Measurements from ENCODE around the gene ZNF511. TPM values are rescaled to one million over a fixed set of nuclear protein-coding genes. Genes with fewer than 3 reads are reported as not detected.

Gene ZNF511
- total and polyA plus RNA-seq, 2 of the 4 experiments (the other 2 are of a cell fraction) = 13.6 to 32.6 TPM

- dilution Hi-C loops (cut with HindIII; ENCODE audit: low sequenced_read_pairs, unreplicated experiment) (no loop called here), intact Hi-C loops (cut with micrococcal nuclease) (no loop called here), in situ Hi-C loops (cut with MboI; ENCODE audit: low sequenced_read_pairs) (no loop called here)
- Histone ChIP-seq H3K36me3 (ENCODE audit: control insufficient read depth, insufficient read depth, low read length) (peaks cover 8% of the 10 kb centered on the region; the same call in 1 of the 2 replicates), H2AK9ac (replicated peaks; ENCODE audit: low read depth, low read length, poor library complexity) (no peak overlapping the region), H3K9ac (ENCODE audit: low read depth, low read length) (no peak overlapping the region), H3K23ac (ENCODE audit: low read depth, low read length) (no peak overlapping the region), H3K14ac (replicated peaks; ENCODE audit: low read depth, low read length) (no peak overlapping the region), H3K27ac (ENCODE audit: insufficient read depth, low read length) (no peak overlapping the region), H2BK120ac (ENCODE audit: low read depth, low read length) (no peak overlapping the region), H2BK15ac (ENCODE audit: low read depth, low read length) (no peak overlapping the region), H3K4me2 (ENCODE audit: low read depth, low read length) (no peak overlapping the region), H4K20me1 (ENCODE audit: insufficient read depth, low read length) (no peaks in the 10 kb centered on the region), H3K18ac (ENCODE audit: low read depth, low read length) (no peak overlapping the region), H4K5ac (ENCODE audit: low read depth, low read length) (no peak overlapping the region), H3K9me1 (ENCODE audit: insufficient read depth, low read length) (peaks cover 3% of the 10 kb centered on the region; the same call in 1 of the 2 replicates), H3K4ac (ENCODE audit: low read depth, low read length) (no peak overlapping the region), H3K79me1 (ENCODE audit: low read depth in 1 of 2, low read length in 2 of 2) (no peaks in the 10 kb centered on the region), H2BK20ac (ENCODE audit: low read depth, low read length) (no peak overlapping the region), H3K56ac (ENCODE audit: extremely low read depth, insufficient read depth, low read length) (no peak overlapping the region), H3K4me3 (ENCODE audit: insufficient read depth, low read depth, low read length) (no peak overlapping the region), H3K9me3 (ENCODE audit: control insufficient read depth, insufficient read depth, low read length) (no peaks in the 10 kb centered on the region), H2BK5ac (ENCODE audit: low read depth, low read length, poor library complexity, severe bottlenecking) (no peak overlapping the region), H3K4me1 (ENCODE audit: control insufficient read depth, insufficient read depth, low read length) (no peaks in the 10 kb centered on the region), H4K91ac (ENCODE audit: insufficient read depth, low read depth, low read length) (no peak overlapping the region), H2AFZ (replicated peaks; ENCODE audit: low read length, poor library complexity) (no peak overlapping the region), H4K8ac (ENCODE audit: low read depth in 2 of 2, low read length in 2 of 2) (no peak overlapping the region), H2AK5ac (ENCODE audit: low read depth, low read length) (no peak overlapping the region), H3K27me3 (ENCODE audit: control insufficient read depth, insufficient read depth, low read length) (no peaks in the 10 kb centered on the region; the same call in 1 of the 2 replicates)
- ChIA-PET POLR2A (ENCODE audit: unreplicated experiment) (no interaction called here), CTCF (interaction anchor here (0.6 kb wide), 1 partner anchor 144 kb away, joined by 10 read pairs; no protein-coding TSS in a partner anchor)
- 89% methylated on average over 5 of the region's 5 CpGs; no CpG with 5 or more reads in 1 of the 2 experiments for WGBS, 2 experiments (ENCODE audit: extremely low coverage in 2 of 2, insufficient read length in 1 of 2)
- DNase-seq (no peak), ATAC-seq (ENCODE audit: low read depth) (no peak)
- BruUV-seq (replicated peaks) = no TSS peak
- TF ChIP-seq CTCF (conservative IDR thresholded peaks at IDR 0.05; ENCODE audit: low read depth, low read length) = no peak
- TF ChIP-seq RFX5 (IDR thresholded peaks at IDR 0.05; ENCODE audit: low read depth, low read length) = no peak
- TF ChIP-seq, protein P1, sequence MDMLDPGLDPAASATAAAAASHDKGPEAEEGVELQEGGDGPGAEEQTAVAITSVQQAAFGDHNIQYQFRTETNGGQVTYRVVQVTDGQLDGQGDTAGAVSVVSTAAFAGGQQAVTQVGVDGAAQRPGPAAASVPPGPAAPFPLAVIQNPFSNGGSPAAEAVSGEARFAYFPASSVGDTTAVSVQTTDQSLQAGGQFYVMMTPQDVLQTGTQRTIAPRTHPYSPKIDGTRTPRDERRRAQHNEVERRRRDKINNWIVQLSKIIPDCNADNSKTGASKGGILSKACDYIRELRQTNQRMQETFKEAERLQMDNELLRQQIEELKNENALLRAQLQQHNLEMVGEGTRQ (IDR thresholded peaks at IDR 0.05; ENCODE audit: low read depth, low read length) = no peak
- TF ChIP-seq RCOR1 (IDR thresholded peaks at IDR 0.05; ENCODE audit: insufficient replicate concordance, low read length) = no peak
Measured at GRCh38 chr10:133315847-133316246, 7.1 kb downstream of the ZNF511 start.
